Testis (tissue), 3 donors: Measurements from ENCODE around the gene HES2. TPM values are rescaled to one million over a fixed set of nuclear protein-coding genes. Genes with fewer than 3 reads are reported as not detected.
"Not testable (repeated sequence)": the region's sequence is repeated elsewhere in the genome, so short reads cannot be mapped to it uniquely, and the experiment has no call there.

ENCODE experiments used
- DNase-seq: peaks from one replicate; pipeline ENCODE4 v3.0.0-alpha.2; 2019
- H3K27ac ChIP-seq, 2 donors: fragments of 200-600 bp; sonication (generic); one replicate each; pipeline ENCODE4 v1.5.1; 2019
- H3K27me3 ChIP-seq: fragments of 200-600 bp; sonication (generic); one replicate; pipeline ENCODE4 v1.5.1; 2019
- H3K36me3 ChIP-seq: fragments of 200-600 bp; sonication (generic); one replicate; pipeline ENCODE4 v1.5.1; 2017; ENCODE audit warnings: low read depth; ENCODE audit errors: missing control alignments
- H3K4me1 ChIP-seq: fragments of 200-600 bp; sonication (generic); one replicate; pipeline ENCODE4 v1.5.1; 2019
- H3K4me3 ChIP-seq, 2 donors: fragments of 200-600 bp; sonication (generic); one replicate each; pipeline ENCODE4 v1.5.1; 2017 to 2019
- H3K9me3 ChIP-seq: fragments of 200-600 bp; sonication (generic); one replicate; pipeline ENCODE4 v1.5.1; 2017
- CTCF ChIP-seq, 3 experiments: fragments of 450-650 bp in 2 of 3; fragments of 200-600 bp in 1 of 3; sonication (generic) in 1 of 3; IDR thresholded peaks; one replicate each; pipeline ENCODE4 v1.5.1; 2016 to 2019; ENCODE audit warnings: antibody characterized with exemption in 3 of 3, mild to moderate bottlenecking in 2 of 3, moderate library complexity in 1 of 3
- POLR2A ChIP-seq: fragments of 450-650 bp; IDR thresholded peaks from one replicate; pipeline ENCODE4 v1.6.1; 2017; ENCODE audit warnings: antibody characterized with exemption, mild to moderate bottlenecking, moderate library complexity
- WGBS, 2 donors: methylation state at CpG; one replicate each; pipeline ENCODE4 v1.1.5; 2018; 5-methylcytosine and 5-hydroxymethylcytosine counted together
- intact Hi-C: fragments of 100-400 bp; cut with DNase I; formaldehyde crosslinking; loops from one replicate; pipeline ENCODE4 v1.15.1; 2023; ENCODE audit warnings: low total_unique reads
- polyA plus RNA-seq: library from polyadenylated mRNA; stranded (reverse); fragments of 350-450 nt; fragmentation: Illumina TruSeq; extraction: RNeasy Lipid Tissue Mini Kit (QIAGEN cat#74804); gene quantifications from one replicate; pipeline ENCODE4 v1.2.3, GENCODE V29; 2014; ENCODE audit warnings: low read depth, low replicate concordance; ENCODE audit not compliant: insufficient read depth
- total RNA-seq, 2 donors: library from RNA; depleted of rRNA; stranded (reverse); fragments of >200 nt; gene quantifications; one replicate each; pipeline ENCODE4 v1.2.3, GENCODE V29; 2016

Gene HES2
- total and polyA plus RNA-seq, 3 donors from 2014 or later: 2.4 to 5.0 (median 2.6) TPM

GRCh38 chr1:6448749-6449631, 29.3 kb upstream of the HES2 start:
- 12 to 14% methylated on average over 26 to 38 of the region's 66 CpGs for WGBS, 2 donors
- Histone ChIP-seq H3K27ac (no peak overlapping the region), H3K9me3 (no peaks in the 10 kb centered on the region), H3K36me3 (no peaks in the 10 kb centered on the region), H3K27me3 (no peaks in the 10 kb centered on the region), H3K4me1 (no peaks in the 10 kb centered on the region), H3K4me3 (peak overlapping the region in 1 of 2 donors; percentile 9)
- DNase-seq: no peak
- TF ChIP-seq POLR2A (no peak), CTCF (IDR thresholded peaks at IDR 0.05) (no peak)
- intact Hi-C loops: no loop called here

- TF ChIP-seq POLR2A: no peak
- no peak for TF ChIP-seq CTCF (IDR thresholded peaks at IDR 0.05)
- H3K9me3 ChIP-seq: no peaks in the 10 kb centered on the region
- H3K4me1 ChIP-seq: no peaks in the 10 kb centered on the region
- no peak overlapping the region for H3K27ac ChIP-seq
- no peak for DNase-seq
- WGBS, 2 donors: 0 to 7% methylated on average over 3 to 63 of the region's 68 CpGs
- H3K36me3 ChIP-seq: no peaks in the 10 kb centered on the region
- peak overlapping the region; percentile 9 to 17 for H3K4me3 ChIP-seq
- H3K27me3 ChIP-seq: no peaks in the 10 kb centered on the region
- intact Hi-C loops: no loop called here
Observed at GRCh38 chr1:6447818-6448748, 28.4 kb upstream of the HES2 start.

GRCh38 chr1:6447016-6447817, 27.5 kb upstream of the HES2 start:
- H3K4me1 ChIP-seq: no peaks in the 10 kb centered on the region
- H3K9me3 ChIP-seq: no peaks in the 10 kb centered on the region
- TF ChIP-seq CTCF (IDR thresholded peaks at IDR 0.05): no peak
- no peaks in the 10 kb centered on the region for H3K36me3 ChIP-seq
- DNase-seq: no peak
- no peak overlapping the region for H3K27ac ChIP-seq
- H3K4me3 ChIP-seq: no peak overlapping the region
- H3K27me3 ChIP-seq: no peaks in the 10 kb centered on the region
- 9 to 12% methylated on average over 7 to 57 of the region's 67 CpGs for WGBS, 2 donors
- intact Hi-C loops: no loop called here

- no peak for DNase-seq
- intact Hi-C loops: no loop called here
- H3K9me3 ChIP-seq: no peaks in the 10 kb centered on the region
- no peak overlapping the region for H3K4me3 ChIP-seq
- WGBS, 2 donors: 63 to 68% methylated on average over 4 of the region's 4 CpGs
- no peaks in the 10 kb centered on the region for H3K36me3 ChIP-seq
- H3K4me1 ChIP-seq: no peaks in the 10 kb centered on the region
- no peaks in the 10 kb centered on the region for H3K27me3 ChIP-seq
- H3K27ac ChIP-seq: no peak overlapping the region
- TF ChIP-seq POLR2A: no peak
Observed at GRCh38 chr1:6446665-6447015, 26.9 kb upstream of the HES2 start.

- H3K4me1 ChIP-seq, H3K36me3 ChIP-seq, H3K27me3 ChIP-seq, intact Hi-C loops, H3K9me3 ChIP-seq, H3K27ac ChIP-seq, DNase-seq, H3K4me3 ChIP-seq: not testable (repeated sequence)
- WGBS, 2 donors: 72 to 92% methylated on average over 3 to 4 of the region's 4 CpGs
Observed at GRCh38 chr1:6445929-6446328, 26.2 kb upstream of the HES2 start.
